Mesenchymal stem cell (in vitro differentiated cells and primary cell): ENCODE data around the gene ANKRD49.

Experiments used
- DNase-seq: peaks from one replicate; pipeline ENCODE4 v3.0.0-alpha.2; 2013
- H2AFZ ChIP-seq: one replicate; pipeline ENCODE4 v1.6.1; 2013; ENCODE audit warnings: low read depth, mild to moderate bottlenecking, control low read depth, inconsistent platforms, low read length, moderate library complexity
- H2AK5ac ChIP-seq: 2 replicates; pipeline ENCODE4 v1.6.1; 2013; ENCODE audit warnings: low read length, moderate library complexity, mild to moderate bottlenecking, inconsistent platforms; ENCODE audit not compliant: severe bottlenecking
- H2BK120ac ChIP-seq: one replicate; pipeline ENCODE4 v1.6.1; 2013; ENCODE audit warnings: low read depth, mild to moderate bottlenecking, inconsistent platforms, low read length, moderate library complexity
- H2BK12ac ChIP-seq, 2 experiments: one replicate each; pipeline ENCODE4 v1.6.1; 2013; ENCODE audit warnings: inconsistent platforms in 2 of 2, low read length in 2 of 2, mild to moderate bottlenecking in 2 of 2, moderate library complexity in 2 of 2, control low read depth in 1 of 2
- H2BK15ac ChIP-seq: one replicate; pipeline ENCODE4 v1.6.1; 2013; ENCODE audit warnings: mild to moderate bottlenecking, low read depth, inconsistent platforms; ENCODE audit not compliant: poor library complexity, severe bottlenecking
- H2BK5ac ChIP-seq: 2 replicates; pipeline ENCODE4 v1.6.1; 2013; ENCODE audit warnings: low read depth, mild to moderate bottlenecking, low read length, control low read depth, inconsistent platforms; ENCODE audit not compliant: poor library complexity, severe bottlenecking
- H3K14ac ChIP-seq, 2 experiments: one replicate each; pipeline ENCODE4 v1.6.1; 2013; ENCODE audit warnings: inconsistent platforms in 2 of 2, low read length in 2 of 2, control low read depth in 1 of 2, mild to moderate bottlenecking in 1 of 2, moderate library complexity in 1 of 2
- H3K18ac ChIP-seq, 2 experiments: one replicate each; pipeline ENCODE4 v1.6.1; 2013; ENCODE audit warnings: inconsistent platforms in 2 of 2, low read length in 2 of 2, control low read depth in 1 of 2, low read depth in 1 of 2, mild to moderate bottlenecking in 1 of 2
- H3K23ac ChIP-seq, 2 experiments: one replicate each; pipeline ENCODE4 v1.6.1; 2013; ENCODE audit warnings: inconsistent platforms in 2 of 2, low read length in 2 of 2, mild to moderate bottlenecking in 2 of 2, moderate library complexity in 2 of 2, control low read depth in 1 of 2
- H3K27ac ChIP-seq: 2 replicates; pipeline ENCODE4 v1.5.1; 2013; ENCODE audit warnings: mild to moderate bottlenecking, moderate library complexity, low read length, control low read depth, inconsistent platforms; ENCODE audit not compliant: poor library complexity, severe bottlenecking
- H3K27me3 ChIP-seq, 2 experiments: 2 replicates each; pipeline versions ENCODE4 v1.6.1 to v1.7.0; 2013; ENCODE audit warnings: low read length in 2 of 2, mild to moderate bottlenecking in 2 of 2, moderate library complexity in 2 of 2, control low read depth in 1 of 2, inconsistent platforms in 1 of 2; ENCODE audit not compliant: control insufficient read depth in 1 of 2, insufficient read depth in 1 of 2
- H3K36me3 ChIP-seq, 2 experiments: 2 replicates each; pipeline versions ENCODE4 v1.6.1 to v1.7.0; 2013; ENCODE audit warnings: low read length in 2 of 2, control low read depth in 1 of 2, inconsistent platforms in 1 of 2, low read depth in 1 of 2, mild to moderate bottlenecking in 1 of 2; ENCODE audit not compliant: insufficient read depth in 2 of 2, control insufficient read depth in 1 of 2
- H3K4ac ChIP-seq, 2 experiments: one replicate each; pipeline ENCODE4 v1.6.1; 2013; ENCODE audit warnings: inconsistent platforms in 2 of 2, low read length in 2 of 2, mild to moderate bottlenecking in 2 of 2, moderate library complexity in 2 of 2, control low read depth in 1 of 2, low read depth in 1 of 2
- H3K4me1 ChIP-seq: 2 replicates; pipeline ENCODE4 v1.6.1; 2013; ENCODE audit warnings: low read depth, low read length, control low read depth; ENCODE audit not compliant: control insufficient read depth, insufficient read depth
- H3K4me2 ChIP-seq: 2 replicates; pipeline ENCODE4 v1.6.1; 2013; ENCODE audit warnings: low read length, mild to moderate bottlenecking, inconsistent platforms; ENCODE audit not compliant: poor library complexity, severe bottlenecking
- H3K4me3 ChIP-seq, 2 experiments: 2 replicates each; pipeline versions ENCODE4 v1.5.1 to v1.7.0; 2013; ENCODE audit warnings: low read length in 2 of 2, mild to moderate bottlenecking in 2 of 2, control low read depth in 1 of 2, low read depth in 1 of 2; ENCODE audit not compliant: insufficient read depth in 1 of 2
- H3K79me1 ChIP-seq: replicated peaks from 2 replicates; pipeline ENCODE4 v1.6.1; 2013; ENCODE audit warnings: mild to moderate bottlenecking, control low read depth, low read length, inconsistent platforms; ENCODE audit not compliant: poor library complexity, severe bottlenecking
- H3K9ac ChIP-seq: 2 replicates; pipeline ENCODE4 v1.7.0; 2013; ENCODE audit warnings: mild to moderate bottlenecking, low read length, moderate library complexity
- H3K9me3 ChIP-seq: 2 replicates; pipeline ENCODE4 v1.7.0; 2013; ENCODE audit warnings: mild to moderate bottlenecking, low read length; ENCODE audit not compliant: control insufficient read depth
- H4K8ac ChIP-seq: one replicate; pipeline ENCODE4 v1.6.1; 2013; ENCODE audit warnings: inconsistent platforms, mild to moderate bottlenecking, low read length, moderate library complexity
- H4K91ac ChIP-seq: one replicate; pipeline ENCODE4 v1.6.1; 2013; ENCODE audit warnings: mild to moderate bottlenecking, low read length, inconsistent platforms
- WGBS: methylation state at CpG from one replicate; pipeline ENCODE4 v1.1.7; 2013; ENCODE audit warnings: mixed read lengths; 5-methylcytosine and 5-hydroxymethylcytosine counted together

The ANKRD49 gene

GRCh38 chr11:94472916-94473799 is 20.6 kb upstream of the ANKRD49 start:
- Histone ChIP-seq H3K27ac (no peak overlapping the region), H2BK5ac (no peak overlapping the region), H4K91ac (no peak overlapping the region), H3K79me1 (peaks cover 4% of the 10 kb centered on the region), H3K27me3 (no peaks in the 10 kb centered on the region), H2AK5ac (no peak overlapping the region), H4K8ac (no peak overlapping the region), H2BK15ac (no peak overlapping the region), H3K4me1 (peaks cover 1% of the 10 kb centered on the region), H3K36me3 (peaks cover 4 to 46% of the 10 kb centered on the region in 2 experiments), H3K14ac (no peak overlapping the region), H3K4ac (no peak overlapping the region), H2AFZ (no peak overlapping the region), H3K4me3 (no peak overlapping the region), H3K9ac (no peak overlapping the region), H2BK120ac (no peak overlapping the region), H3K23ac (no peak overlapping the region), H3K18ac (no peak overlapping the region), H2BK12ac (no peak overlapping the region), H3K4me2 (no peak overlapping the region), H3K9me3 (no peaks in the 10 kb centered on the region)
- peak; percentile 12 for DNase-seq
- 98% methylated on average over 3 of the region's 3 CpGs for WGBS

GRCh38 chr11:94477624-94478023 is 16.2 kb upstream of the ANKRD49 start:
- H3K4ac ChIP-seq = no peak overlapping the region
- no peak overlapping the region for H3K27ac ChIP-seq
- H3K14ac ChIP-seq = no peak overlapping the region
- H2BK120ac ChIP-seq = no peak overlapping the region
- no peak for DNase-seq
- 95% methylated on average over 2 of the region's 2 CpGs for WGBS
- H3K36me3 ChIP-seq = peaks cover 7 to 51% of the 10 kb centered on the region in 2 experiments
- no peak overlapping the region for H2BK5ac ChIP-seq
- H3K9ac ChIP-seq = no peak overlapping the region
- no peak overlapping the region for H3K18ac ChIP-seq
- H2BK15ac ChIP-seq = no peak overlapping the region
- no peak overlapping the region for H3K4me2 ChIP-seq
- H4K91ac ChIP-seq = no peak overlapping the region
- H3K23ac ChIP-seq = peak overlapping the region in 1 of 2 experiments; percentile 54
- no peaks in the 10 kb centered on the region for H3K9me3 ChIP-seq
- peaks cover 3% of the 10 kb centered on the region for H3K79me1 ChIP-seq
- H3K4me3 ChIP-seq = no peak overlapping the region
- no peak overlapping the region for H2BK12ac ChIP-seq
- no peaks in the 10 kb centered on the region for H3K27me3 ChIP-seq
- no peak overlapping the region for H2AK5ac ChIP-seq
- H2AFZ ChIP-seq = no peak overlapping the region
- no peak overlapping the region for H4K8ac ChIP-seq
- H3K4me1 ChIP-seq = peaks cover 1% of the 10 kb centered on the region

GRCh38 chr11:94481342-94481741 is 12.4 kb upstream of the ANKRD49 start:
- H3K79me1 ChIP-seq = peaks cover 4% of the 10 kb centered on the region
- H3K27ac ChIP-seq = no peak overlapping the region
- no peak overlapping the region for H3K4me3 ChIP-seq
- no peak overlapping the region for H3K4ac ChIP-seq
- H2BK15ac ChIP-seq = no peak overlapping the region
- no peak overlapping the region for H3K4me2 ChIP-seq
- H3K4me1 ChIP-seq = peaks cover 1% of the 10 kb centered on the region
- no peak overlapping the region for H2AFZ ChIP-seq
- no peak overlapping the region for H2BK12ac ChIP-seq
- no peak overlapping the region for H3K18ac ChIP-seq
- H4K8ac ChIP-seq = no peak overlapping the region
- H2BK120ac ChIP-seq = no peak overlapping the region
- H3K14ac ChIP-seq = no peak overlapping the region
- H2BK5ac ChIP-seq = no peak overlapping the region
- peaks cover 14 to 59% of the 10 kb centered on the region in 2 experiments for H3K36me3 ChIP-seq
- no peak overlapping the region for H3K23ac ChIP-seq
- H2AK5ac ChIP-seq = no peak overlapping the region
- H3K27me3 ChIP-seq = no peaks in the 10 kb centered on the region
- H3K9me3 ChIP-seq = no peaks in the 10 kb centered on the region
- DNase-seq = no peak
- no peak overlapping the region for H4K91ac ChIP-seq
- no peak overlapping the region for H3K9ac ChIP-seq

- Histone ChIP-seq H3K9ac (no peak overlapping the region), H3K36me3 (peaks cover 7 to 71% of the 10 kb centered on the region in 2 experiments), H3K27ac (no peak overlapping the region), H3K4ac (no peak overlapping the region), H2AK5ac (no peak overlapping the region), H2BK120ac (no peak overlapping the region), H3K23ac (no peak overlapping the region), H3K18ac (no peak overlapping the region), H3K4me3 (no peak overlapping the region), H3K9me3 (no peaks in the 10 kb centered on the region), H2BK15ac (no peak overlapping the region), H2AFZ (no peak overlapping the region), H2BK5ac (no peak overlapping the region), H3K4me1 (no peaks in the 10 kb centered on the region), H4K91ac (no peak overlapping the region), H3K4me2 (no peak overlapping the region), H3K27me3 (no peaks in the 10 kb centered on the region), H3K14ac (no peak overlapping the region), H4K8ac (no peak overlapping the region), H2BK12ac (no peak overlapping the region), H3K79me1 (peaks cover 10% of the 10 kb centered on the region)
- no peak for DNase-seq
- 100% methylated on average over 1 of the region's 1 CpG for WGBS
Observed at GRCh38 chr11:94486068-94486467, 7.7 kb upstream of the ANKRD49 start.
